K562 (cell line): ENCODE measurements around the gene COL26A1.

Source experiments
- AFF4 ChIP-seq: sonication (generic); formaldehyde crosslinking; IDR thresholded peaks from 2 replicates; pipeline ENCODE4 v1.8.0; 2023; ENCODE audit warnings: mild to moderate bottlenecking, missing genetic modification reagents
- CTCF ChIP-seq, 3 experiments: IDR thresholded peaks in 2 of 3; conservative IDR thresholded peaks in 1 of 3; 2 replicates each; pipeline ENCODE4 v1.5.1; 2011 to 2012; ENCODE audit warnings: low read length in 3 of 3, mild to moderate bottlenecking in 3 of 3, control low read depth in 2 of 3, improper control_type of control experiment in 1 of 3, inconsistent platforms in 1 of 3, low read depth in 1 of 3, mixed read lengths in 1 of 3, moderate library complexity in 1 of 3; ENCODE audit not compliant: insufficient read depth in 2 of 3
- MBD2 ChIP-seq: sonication (generic); IDR thresholded peaks from 2 replicates; pipeline ENCODE4 v1.6.1; 2016; ENCODE audit warnings: low read depth, borderline replicate concordance
- ZFP36 ChIP-seq: fragments of 150-350 bp; IDR thresholded peaks from 2 replicates; pipeline ENCODE4 v1.6.1; 2018; ENCODE audit warnings: low read length, low read depth; ENCODE audit not compliant: partially characterized antibody

- TF ChIP-seq ZFP36 (no peak), AFF4 (CRISPR knock-in tag) (no peak), MBD2 (no peak), CTCF (IDR thresholded peaks at IDR 0.05 in 2 of 3, conservative IDR thresholded peaks at IDR 0.05 in 1 of 3; ENCODE audit: insufficient read depth in 2 of 3, low read depth in 1 of 3, low read length in 3 of 3) (no peak)
Observed at GRCh38 chr7:101496017-101496416, 133.3 kb downstream of the COL26A1 start.
